AG04449 (cell line): ENCODE results near the gene DYNLT4.
"Not testable (repeated sequence)": the region's sequence is repeated elsewhere in the genome, so short reads cannot be mapped to it uniquely, and the experiment has no call there.

Source experiments
- CTCF ChIA-PET: fragments of 350-600 bp; formaldehyde crosslinking; extraction: SDS; loops from one replicate; lab custom pipeline; 2021; ENCODE audit warnings: antibody characterized with exemption; lab: Yijun Ruan, JAX
- POLR2A ChIA-PET: fragments of 400-600, 350-600 bp; formaldehyde crosslinking; extraction: SDS; loops from one replicate; lab custom pipeline; 2020; ENCODE audit warnings: antibody characterized with exemption, inconsistent platforms; lab: Yijun Ruan, JAX
- DNase-seq: peaks from one replicate; pipeline ENCODE4 v3.0.0-alpha.2; 2010; ENCODE audit warnings: low read depth, low spot score
- H3K4me3 ChIP-seq: 2 replicates; pipeline ENCODE4 v1.5.1; 2011; ENCODE audit warnings: low read depth, mild to moderate bottlenecking, control low read depth, low read length
- TF ChIP-seq, protein P1 (sequence below): IDR thresholded peaks from one replicate; pipeline ENCODE4 v1.5.1; 2011; ENCODE audit warnings: mild to moderate bottlenecking, moderate library complexity, low read length, control low read depth, inconsistent platforms; ENCODE audit not compliant: insufficient read depth; ENCODE audit errors: missing control alignments

DYNLT4 gene

DNA sequence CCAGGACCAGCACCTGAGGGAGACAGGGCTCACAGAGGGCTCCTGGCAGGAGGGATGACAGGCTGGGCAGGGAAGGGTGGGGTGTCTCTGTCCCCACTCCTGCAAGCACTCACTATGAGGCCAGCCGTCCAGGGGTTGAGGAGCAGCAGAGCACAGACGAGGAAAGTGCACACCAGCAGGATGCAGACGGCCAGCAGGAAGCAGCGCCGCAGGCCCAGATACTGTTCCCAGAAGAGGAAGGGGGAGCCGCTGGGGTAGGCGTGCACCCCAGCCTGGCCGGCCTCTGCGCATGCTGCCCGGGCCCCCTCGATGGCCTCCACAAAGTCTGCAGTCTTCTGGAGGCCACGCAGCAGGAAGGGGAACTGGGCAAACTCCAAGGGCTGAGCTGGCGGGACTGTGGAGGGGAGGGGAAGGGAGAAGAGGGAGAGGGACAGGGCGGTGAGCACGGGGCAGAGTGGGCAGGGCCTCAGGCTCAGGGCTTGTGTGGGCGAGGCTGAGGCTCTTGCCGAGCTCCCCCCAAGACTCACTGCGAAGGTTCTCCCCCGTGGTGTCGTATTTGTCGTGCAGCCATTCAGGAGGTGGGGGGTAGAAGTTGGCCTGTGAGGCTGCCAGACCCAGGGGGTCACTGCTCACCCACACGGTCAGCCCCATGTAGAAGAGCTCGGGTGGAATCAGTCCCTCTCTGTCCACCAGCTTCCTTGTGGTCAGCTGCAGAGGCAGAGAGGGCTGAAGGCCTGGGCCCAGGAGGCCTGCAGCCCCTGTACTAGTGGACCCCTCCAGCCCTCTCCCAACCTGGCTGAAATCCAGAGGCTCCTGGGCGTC, 19.4 kb upstream of the DYNLT4 start:
- CTCF ChIA-PET = interaction anchor here (0.6 to 8.0 kb wide), 3 partner anchors 10 to 188 kb away, joined by 3 to 62 read pairs (median 3); no protein-coding TSS in a partner anchor
- no peak overlapping the region for H3K4me3 ChIP-seq
- no peak for DNase-seq
- TF ChIP-seq, protein P1, sequence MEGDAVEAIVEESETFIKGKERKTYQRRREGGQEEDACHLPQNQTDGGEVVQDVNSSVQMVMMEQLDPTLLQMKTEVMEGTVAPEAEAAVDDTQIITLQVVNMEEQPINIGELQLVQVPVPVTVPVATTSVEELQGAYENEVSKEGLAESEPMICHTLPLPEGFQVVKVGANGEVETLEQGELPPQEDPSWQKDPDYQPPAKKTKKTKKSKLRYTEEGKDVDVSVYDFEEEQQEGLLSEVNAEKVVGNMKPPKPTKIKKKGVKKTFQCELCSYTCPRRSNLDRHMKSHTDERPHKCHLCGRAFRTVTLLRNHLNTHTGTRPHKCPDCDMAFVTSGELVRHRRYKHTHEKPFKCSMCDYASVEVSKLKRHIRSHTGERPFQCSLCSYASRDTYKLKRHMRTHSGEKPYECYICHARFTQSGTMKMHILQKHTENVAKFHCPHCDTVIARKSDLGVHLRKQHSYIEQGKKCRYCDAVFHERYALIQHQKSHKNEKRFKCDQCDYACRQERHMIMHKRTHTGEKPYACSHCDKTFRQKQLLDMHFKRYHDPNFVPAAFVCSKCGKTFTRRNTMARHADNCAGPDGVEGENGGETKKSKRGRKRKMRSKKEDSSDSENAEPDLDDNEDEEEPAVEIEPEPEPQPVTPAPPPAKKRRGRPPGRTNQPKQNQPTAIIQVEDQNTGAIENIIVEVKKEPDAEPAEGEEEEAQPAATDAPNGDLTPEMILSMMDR = no peak
- POLR2A ChIA-PET = interaction anchor here (0.6 kb wide), 1 partner anchor 12 kb away, joined by 4 read pairs; no protein-coding TSS in a partner anchor

DNA sequence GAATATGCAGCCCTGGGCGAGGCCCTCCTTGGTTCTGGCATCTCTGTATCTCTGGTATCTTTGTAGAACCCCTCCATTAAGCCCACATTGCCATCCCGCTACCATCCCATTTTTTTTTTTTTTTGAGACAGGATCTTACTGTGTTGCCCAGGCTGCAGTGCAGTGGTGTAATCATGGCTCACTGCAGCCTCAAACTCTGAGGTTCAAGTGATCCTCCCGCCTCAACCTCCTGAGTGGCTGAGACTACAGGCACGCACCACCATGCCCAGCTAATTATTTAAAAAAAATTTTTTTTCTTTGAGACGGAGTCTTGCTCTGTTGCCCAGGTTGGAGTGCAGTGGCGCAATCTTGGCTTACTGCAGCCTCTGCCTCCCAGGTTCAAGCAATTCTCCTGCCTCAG, 17.2 kb upstream of the DYNLT4 start:
- CTCF ChIA-PET = interaction anchor here (0.7 to 8.0 kb wide), 3 partner anchors 12 to 95 kb away, joined by 3 to 62 read pairs (median 7); partner anchors contain the start of gene PLK3
- H3K4me3 ChIP-seq, POLR2A ChIA-PET, DNase-seq: not testable (repeated sequence)

DNA sequence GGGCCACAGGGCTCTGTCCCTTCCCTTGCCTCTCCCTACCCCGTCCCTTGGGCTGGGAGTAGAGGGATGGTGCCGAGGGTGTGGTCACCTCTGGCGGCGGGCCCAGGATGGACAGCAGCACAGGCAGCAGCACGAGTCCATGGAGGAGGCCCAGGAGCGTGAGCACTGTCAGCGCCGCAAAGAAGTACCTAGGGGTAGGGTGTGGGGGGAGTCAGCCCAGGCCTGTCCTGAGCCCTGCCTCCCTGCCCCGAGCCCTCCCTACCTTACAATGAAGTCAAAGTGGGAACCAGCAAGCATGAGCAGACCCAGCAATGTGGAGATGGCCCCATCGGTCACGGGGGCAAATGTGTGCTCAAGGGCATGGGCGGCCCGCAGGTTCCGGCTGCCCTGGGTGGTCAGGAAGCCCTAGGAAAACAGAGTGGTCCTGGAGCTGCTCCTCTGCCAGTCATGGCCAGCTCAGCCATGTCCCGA, 15.9 kb upstream of the DYNLT4 start:
- TF ChIP-seq, protein P1 = no peak
- ChIA-PET POLR2A (interaction anchor here (0.6 to 4.9 kb wide), 2 partner anchors 12 to 21 kb away, joined by 4 to 78 read pairs; partner anchors contain the start of gene PLK3), CTCF (interaction anchor here (0.8 to 8.0 kb wide), 6 partner anchors 10 to 481 kb away, joined by 3 to 62 read pairs (median 4); partner anchors contain the start of gene PLK3)
- no peak overlapping the region for H3K4me3 ChIP-seq
- no peak for DNase-seq

DNA sequence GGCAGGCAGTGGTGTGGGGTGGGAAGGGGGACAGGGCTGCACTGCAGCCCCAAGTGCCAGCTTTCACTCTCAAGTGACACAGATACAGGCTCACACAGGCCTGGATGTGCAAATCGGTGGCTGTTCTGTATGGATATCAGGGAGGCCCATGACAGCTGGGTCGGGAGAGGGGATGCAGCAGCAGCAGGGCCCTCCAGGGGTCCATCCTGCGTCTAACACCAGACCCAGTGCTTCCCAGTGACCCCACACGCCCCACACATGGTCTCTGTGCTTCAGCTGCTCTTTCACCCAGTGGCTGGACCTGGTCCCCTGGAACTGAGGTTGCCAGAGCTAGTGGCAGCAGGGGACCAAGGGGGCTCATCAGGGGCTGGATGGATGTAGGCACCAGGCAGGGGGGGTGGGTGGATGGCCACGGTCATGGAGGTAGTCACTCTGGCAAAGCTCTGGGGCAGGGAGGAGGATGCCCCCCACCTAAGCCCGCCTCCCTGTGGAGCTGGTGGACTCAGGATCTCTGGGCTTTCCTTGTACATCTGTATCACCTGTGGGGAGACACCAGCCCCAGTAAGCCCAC, 15.1 kb upstream of the DYNLT4 start:
- ChIA-PET CTCF (interaction anchor here (0.8 to 8.0 kb wide), 6 partner anchors 11 to 481 kb away, joined by 3 to 62 read pairs (median 4); partner anchors contain the start of gene PLK3), POLR2A (interaction anchor here (0.5 to 4.9 kb wide), 8 partner anchors 9 to 190 kb away, joined by 3 to 78 read pairs (median 4); partner anchors contain the start of genes DYNLT4, PLK3 and UROD)
- DNase-seq = no peak
- H3K4me3 ChIP-seq = no peak overlapping the region
- TF ChIP-seq, protein P1 = no peak

DNA sequence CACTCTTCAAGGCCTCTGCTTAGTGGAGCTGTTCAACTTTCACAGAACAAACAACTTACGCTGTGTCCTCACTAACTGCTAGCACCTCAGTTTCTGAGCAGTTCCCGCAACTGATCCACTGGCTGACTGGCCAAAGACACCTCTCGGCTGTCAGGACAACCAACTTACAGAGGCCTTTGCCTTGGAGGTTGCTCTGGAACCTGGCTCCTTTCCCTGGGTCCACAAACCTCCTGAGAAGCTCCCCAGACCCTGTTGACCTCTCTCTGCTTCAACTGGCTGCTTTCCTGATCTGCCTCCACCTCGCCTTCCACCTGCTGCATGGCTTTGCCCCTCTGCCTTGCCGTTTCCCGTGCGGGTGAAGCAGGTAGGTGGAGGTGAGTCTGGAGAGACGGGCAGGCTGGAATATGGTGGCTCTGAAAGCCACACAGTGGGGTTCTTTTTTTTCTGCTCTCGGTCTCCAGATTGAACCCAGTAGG, 14.1 kb upstream of the DYNLT4 start:
- no peak for DNase-seq
- CTCF ChIA-PET = interaction anchor here (0.9 to 8.0 kb wide), 4 partner anchors 12 to 91 kb away, joined by 3 to 62 read pairs (median 6); partner anchors contain the start of gene RNU5D-1
- TF ChIP-seq, protein P1 = no peak
- no peak overlapping the region for H3K4me3 ChIP-seq
- POLR2A ChIA-PET = interaction anchor here (0.7 to 4.9 kb wide), 7 partner anchors 12 to 191 kb away, joined by 3 to 78 read pairs (median 5); partner anchors contain the start of genes DYNLT4, EIF2B3, PLK3 and UROD
